Prostate gland (tissue), 2 donors: Measurements from ENCODE around the gene SH3GL3.

Source experiments
- POLR2A ChIP-seq: fragments of 450-650 bp; IDR thresholded peaks from one replicate; pipeline ENCODE4 v1.6.1; 2016; ENCODE audit warnings: antibody characterized with exemption, mild to moderate bottlenecking
- POLR2AphosphoS5 ChIP-seq: sonication (generic); formaldehyde crosslinking; IDR thresholded peaks from one replicate; pipeline ENCODE4 v1.6.1; 2017; ENCODE audit warnings: antibody characterized with exemption
- TF ChIP-seq, protein P1 (sequence below), 4 experiments: fragments of 200-600 bp in 2 of 4; fragments of 450-650 bp in 2 of 4; sonication (generic) in 2 of 4; IDR thresholded peaks; 1 replicate in 3 of 4; 2 replicates in 1 of 4; pipeline ENCODE4 v1.5.1; 2016 to 2019; ENCODE audit warnings: antibody characterized with exemption in 4 of 4, mild to moderate bottlenecking in 2 of 4, moderate library complexity in 2 of 4

DNA sequence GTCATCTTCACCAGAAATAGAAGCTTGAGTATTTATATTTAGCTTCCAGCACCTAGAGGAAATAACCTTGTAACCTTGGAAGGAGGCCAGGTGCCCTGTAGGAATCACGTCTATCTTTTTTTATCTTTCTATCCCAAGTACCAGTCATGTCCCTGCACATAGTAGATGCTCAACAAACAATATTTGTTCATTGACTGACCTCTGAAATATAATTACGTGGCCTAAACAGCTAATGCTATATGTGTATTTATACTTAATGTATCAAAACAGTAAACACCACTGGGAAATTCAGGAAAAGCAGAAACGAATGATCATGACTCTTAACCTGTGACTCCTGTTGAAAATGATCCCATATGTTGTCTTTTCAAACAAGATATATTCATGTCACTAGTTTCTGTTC lies 108.9 kb downstream of the SH3GL3 start:
- TF ChIP-seq, protein P1, sequence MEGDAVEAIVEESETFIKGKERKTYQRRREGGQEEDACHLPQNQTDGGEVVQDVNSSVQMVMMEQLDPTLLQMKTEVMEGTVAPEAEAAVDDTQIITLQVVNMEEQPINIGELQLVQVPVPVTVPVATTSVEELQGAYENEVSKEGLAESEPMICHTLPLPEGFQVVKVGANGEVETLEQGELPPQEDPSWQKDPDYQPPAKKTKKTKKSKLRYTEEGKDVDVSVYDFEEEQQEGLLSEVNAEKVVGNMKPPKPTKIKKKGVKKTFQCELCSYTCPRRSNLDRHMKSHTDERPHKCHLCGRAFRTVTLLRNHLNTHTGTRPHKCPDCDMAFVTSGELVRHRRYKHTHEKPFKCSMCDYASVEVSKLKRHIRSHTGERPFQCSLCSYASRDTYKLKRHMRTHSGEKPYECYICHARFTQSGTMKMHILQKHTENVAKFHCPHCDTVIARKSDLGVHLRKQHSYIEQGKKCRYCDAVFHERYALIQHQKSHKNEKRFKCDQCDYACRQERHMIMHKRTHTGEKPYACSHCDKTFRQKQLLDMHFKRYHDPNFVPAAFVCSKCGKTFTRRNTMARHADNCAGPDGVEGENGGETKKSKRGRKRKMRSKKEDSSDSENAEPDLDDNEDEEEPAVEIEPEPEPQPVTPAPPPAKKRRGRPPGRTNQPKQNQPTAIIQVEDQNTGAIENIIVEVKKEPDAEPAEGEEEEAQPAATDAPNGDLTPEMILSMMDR (IDR thresholded peaks at IDR 0.05): no peak
- TF ChIP-seq POLR2AphosphoS5 (no peak), POLR2A (no peak)
